SKM-1 (cell line): ENCODE measurements around the gene CDH4.

ENCODE experiments used
- DNase-seq: peaks from one replicate; lab custom pipeline; 2025; ENCODE audit not compliant: unreplicated experiment; lab: John Stamatoyannopoulos, UW

The CDH4 gene

DNA sequence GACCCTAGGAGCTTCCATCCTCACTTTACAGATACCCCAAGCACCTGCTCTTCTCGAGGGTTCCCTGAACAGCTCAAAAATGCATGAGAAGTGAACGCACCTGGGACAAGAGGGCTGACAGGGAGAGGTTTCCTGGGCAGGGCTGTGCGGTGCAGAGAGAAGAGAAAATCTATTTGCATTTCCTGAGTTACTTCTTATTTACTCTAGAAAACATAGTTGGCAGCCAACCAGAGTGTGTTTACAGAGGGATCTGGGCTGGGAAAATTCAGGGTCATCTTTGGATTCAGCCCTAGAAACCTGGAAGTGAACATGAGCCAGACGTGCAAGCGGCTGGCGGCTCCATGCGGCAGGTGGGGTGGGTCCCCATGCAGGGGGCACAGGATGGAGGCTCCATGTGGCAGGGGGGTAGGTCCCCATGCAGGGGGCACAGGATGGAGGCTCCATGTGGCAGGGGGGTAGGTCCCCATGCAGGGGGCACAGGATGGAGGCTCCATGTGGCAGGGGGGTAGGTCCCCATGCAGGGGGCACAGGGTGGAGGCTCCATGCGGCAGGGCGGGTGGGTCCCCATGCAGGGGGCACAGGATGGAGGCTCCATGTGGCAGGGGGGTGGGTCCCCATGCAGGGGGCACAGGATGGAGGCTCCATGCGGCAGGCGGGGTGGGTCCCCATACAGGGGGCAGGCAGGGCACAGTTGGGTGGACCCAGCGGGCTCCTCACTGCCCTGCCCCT lies 471.6 kb downstream of the CDH4 start:
- DNase-seq = no peak

DNA sequence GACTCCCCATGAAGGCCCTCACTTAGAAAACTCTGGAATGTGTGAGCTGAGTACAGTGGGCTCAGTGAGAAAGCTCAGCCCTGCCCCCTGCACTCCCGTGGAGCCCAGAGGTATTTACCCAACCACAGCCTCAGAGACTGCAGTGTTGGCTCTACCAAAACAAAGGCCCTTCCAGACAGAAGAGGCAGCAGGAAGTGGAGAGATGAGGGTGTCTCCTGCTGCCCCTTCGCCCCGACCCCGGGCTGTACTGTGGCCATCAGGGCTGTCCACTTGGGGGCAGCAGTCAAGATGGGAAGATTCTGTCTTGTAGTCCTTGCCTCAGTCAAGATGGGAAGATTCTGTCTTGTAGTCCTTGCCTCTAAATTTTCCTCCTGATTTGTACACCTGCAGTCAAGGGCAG lies 472.3 kb downstream of the CDH4 start:
- no peak for DNase-seq

DNA sequence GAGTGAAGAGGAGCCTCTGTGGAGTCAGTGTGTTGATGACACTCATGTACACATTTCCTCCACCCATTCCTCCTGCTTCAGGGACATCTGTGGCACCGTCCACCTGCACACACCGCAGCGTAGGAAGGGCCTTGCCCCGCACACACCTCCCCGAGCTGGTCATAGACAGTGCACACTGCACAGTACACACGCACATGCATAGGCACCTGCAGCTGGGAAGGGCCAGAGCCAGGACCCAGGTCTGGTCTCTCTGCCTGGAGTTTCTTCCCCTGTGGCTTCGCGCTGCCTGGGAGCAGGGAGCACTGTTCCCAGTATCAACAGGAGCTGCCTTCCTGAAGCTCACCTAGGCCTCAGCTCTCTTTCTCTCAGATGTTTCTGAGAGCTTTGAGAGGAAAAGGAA lies 473.1 kb downstream of the CDH4 start:
- DNase-seq = no peak

DNA sequence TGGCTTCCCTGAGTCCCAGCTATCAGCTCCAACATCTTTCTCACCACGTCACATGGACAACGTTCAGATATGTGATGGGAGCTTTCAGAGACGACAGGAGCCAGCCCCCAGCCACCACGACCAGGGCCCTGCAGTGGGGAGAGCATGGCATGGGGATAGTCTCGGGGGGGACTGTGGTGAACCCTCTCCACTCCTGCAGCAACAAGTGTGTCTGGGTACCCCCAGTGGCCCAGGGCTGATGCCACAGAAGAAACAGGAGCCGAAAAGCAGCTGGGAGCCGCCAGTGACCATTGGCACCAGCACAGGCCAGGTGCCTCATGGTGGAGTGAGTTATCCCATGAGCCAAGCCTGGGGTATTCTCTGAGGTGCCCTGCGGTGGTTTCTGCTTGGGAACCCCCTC lies 473.9 kb downstream of the CDH4 start:
- no peak for DNase-seq

DNA sequence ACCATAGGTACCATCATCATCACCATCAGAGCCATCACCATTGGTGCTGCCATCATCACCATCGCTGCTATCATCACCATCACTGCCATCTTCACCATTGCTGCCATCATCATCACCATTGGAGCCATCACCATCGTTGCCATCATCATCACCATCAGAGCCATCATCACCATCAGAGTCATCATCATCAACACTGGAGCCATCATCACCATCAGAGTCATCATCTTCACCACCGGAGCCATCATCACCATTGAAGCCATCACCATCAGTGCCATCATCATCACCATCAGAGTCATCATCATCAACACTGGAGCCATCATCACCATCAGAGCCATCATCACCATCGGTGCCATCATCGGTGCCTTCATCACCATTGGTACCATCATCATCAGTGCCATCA lies 474.9 kb downstream of the CDH4 start:
- no peak for DNase-seq

DNA sequence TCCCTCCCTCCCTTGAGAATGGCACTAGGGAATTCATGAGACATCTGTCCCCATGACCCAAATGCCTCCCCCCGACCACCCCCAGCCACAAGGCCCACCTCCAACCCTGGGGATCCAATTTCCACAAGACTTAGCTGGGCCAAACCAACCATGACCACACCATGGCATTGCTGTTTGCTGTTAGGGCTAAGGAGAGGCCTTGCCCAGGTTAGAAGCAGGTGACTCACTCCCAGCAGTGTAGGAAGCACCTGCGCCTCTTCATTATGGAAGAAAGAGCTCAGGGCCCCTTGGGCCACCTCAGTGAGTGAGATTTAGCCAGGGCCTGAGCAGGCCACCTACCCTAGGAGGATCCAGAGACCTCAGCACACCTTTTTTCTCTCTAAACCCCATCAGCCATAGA lies 475.7 kb downstream of the CDH4 start:
- DNase-seq = no peak

DNA sequence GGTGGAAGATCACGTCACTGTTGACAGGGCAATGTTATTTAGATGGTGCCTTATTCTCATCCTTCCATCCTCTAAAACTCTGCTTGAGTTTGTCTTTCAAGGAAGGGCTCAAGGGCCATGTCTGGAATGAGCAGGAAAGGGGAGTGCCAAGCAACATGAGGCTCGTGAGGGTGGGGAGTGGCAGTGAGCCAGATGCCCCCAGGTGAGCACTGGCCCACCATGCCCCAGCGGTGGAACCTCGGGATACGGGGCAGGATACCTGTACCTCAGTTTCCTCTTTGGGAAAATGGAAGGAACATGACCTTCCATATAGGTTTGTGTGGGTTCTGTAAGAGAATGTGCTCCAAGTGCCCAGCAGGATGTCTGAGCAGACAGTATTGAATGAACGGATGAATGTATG lies 476.3 kb downstream of the CDH4 start:
- no peak for DNase-seq

DNA sequence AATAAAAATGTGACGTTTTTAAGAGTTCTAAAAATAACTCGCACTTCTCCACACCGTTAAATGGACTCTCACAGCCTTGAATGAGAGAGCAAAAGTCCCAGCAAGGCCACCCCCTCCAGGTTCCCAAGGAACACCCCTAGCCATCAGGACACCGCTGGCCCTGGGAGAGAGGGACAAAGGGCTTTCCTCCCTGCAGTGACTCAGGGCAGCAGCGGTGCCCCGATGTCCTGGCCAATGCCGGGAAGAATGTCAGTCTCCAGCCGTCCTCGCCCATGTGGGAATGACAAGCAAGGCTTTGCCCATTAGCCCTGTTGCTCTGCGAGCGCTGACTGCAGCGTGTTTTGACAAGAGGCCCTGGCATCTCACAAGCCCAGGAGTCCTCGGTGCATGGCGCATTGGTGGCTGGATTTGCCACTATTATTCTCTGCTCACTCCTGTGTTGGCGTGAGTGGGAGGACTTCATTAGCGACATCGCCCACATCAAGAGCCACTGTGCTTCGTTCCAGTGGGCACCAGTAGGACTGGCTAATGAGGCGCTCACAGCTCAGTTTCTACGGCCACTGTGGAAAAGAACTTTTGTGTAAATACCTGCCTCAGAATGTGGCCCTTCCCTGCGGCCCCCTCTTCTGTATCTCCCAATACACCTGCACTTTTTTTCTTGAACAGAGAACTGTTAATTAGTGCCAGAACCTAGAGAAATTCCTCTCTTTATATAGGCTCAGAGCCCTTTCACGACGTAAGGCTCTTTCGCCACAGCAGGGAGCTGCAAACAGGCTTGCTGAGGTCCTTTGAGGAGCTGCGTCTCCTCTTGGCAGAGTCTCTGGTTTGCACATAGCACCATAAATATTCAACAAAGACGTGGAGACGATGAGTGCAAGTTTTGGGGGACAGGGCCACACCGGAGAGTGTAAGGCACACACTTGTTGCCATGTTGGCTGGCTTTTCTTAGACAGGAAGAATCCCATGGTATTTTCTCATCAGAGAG lies 477.0 kb downstream of the CDH4 start:
- DNase-seq = no peak

DNA sequence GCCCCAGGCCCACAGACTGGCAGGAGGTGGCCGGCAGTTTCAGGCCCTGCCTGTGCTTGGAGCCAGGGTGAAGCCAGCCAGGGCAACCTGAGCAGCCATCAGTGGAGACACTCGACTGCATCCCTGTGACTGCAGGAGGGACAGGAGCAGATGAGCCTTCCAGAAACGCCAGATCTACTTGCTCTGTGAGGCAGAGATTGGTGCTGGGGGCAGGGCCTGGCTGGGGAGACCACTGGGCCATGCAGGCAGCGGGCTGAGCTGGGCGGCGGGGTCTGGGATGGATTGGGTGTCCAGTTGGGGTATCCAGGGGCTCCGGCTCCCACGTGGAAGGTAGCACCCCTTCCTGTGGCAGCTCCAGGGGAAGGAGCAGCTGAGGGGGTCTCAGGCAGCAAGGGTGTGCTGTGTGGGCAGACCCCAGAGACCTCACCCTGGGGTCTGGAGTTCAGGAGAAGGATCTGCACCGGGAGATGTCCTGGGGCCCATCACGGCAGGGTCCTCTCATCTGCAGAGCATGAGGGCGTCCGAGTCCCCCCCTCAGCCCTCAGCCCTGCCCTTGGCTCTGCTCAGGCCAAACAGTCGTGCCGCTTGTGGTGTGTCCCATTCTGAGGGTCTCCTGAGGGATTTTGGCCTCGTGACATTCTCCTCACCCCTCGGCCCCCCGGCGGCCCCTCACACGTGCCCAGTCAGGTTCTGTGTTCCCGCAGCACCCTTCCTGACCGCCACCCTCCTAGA lies 478.7 kb downstream of the CDH4 start:
- DNase-seq = no peak

DNA sequence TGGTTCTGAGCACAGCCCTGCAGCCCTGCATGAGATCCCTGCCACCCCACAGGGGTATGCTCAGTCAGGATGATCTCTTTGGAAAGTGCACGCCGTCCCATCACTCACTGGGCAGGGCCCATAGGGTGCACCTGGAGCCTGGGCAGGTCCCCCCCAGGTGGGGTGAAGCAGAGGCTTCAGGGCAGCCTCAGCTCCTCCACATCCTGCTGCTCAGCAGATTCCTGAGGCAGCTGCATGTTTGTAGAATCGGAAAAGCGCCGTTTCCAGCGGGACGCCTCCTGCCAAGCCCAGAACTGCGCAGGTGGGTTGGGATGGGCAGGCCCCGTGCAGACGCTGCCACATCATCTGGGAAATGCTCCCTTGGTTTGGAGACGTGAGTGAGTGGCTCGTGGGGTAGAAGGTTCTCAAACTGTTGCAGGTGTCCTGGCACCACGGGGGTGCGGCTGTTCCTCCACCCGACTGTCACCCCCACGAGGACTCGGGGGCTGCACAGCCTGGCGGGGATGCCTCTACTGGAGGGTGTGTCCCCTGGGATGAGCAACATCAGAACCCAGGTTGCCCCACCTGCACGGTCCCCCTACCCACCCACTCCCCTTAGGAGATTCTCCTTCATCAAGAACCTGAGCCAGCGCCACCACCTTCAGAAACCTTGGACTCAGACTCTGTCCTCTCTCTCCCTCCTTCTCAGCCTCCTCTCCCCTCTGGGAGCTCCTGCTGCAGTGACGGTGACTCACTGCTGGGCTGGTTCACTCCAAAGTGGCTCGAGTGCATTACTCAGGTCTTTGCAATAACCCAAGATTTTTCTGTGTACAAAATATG lies 479.5 kb downstream of the CDH4 start:
- no peak for DNase-seq

DNA sequence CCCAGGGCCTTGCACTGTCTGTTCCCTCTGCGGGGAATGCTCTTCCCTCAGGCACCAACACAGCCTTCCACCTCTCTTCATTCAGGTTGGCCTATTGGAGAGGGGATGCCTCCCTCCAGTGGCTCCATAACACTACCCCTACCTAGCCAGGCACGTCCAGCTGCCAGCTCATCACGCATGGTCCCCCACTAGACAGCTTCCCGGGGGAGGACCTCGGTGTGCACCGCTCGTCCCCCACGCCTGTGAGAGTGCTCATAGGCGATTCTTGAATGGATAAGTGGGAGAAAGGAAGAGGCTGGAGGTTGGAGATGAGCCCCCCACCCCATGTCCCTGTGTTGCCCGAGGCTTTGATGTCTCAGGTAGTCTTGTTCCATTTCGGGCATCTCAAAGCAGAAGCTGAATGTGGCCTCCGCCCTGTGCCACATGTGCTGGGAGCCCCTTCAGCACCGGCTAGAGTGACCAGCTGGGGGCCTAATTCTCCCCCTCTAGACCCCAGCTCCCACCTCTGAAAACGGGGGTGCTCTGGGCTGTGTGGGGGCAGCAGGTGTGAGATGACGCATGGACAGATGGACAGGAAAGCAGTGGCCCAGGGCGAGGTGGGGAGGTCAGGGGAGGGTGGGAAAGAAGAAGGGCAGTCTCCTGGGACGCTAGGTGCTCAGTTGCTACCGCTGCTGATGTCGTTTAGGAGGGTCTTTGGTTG lies 480.6 kb downstream of the CDH4 start:
- DNase-seq = no peak

DNA sequence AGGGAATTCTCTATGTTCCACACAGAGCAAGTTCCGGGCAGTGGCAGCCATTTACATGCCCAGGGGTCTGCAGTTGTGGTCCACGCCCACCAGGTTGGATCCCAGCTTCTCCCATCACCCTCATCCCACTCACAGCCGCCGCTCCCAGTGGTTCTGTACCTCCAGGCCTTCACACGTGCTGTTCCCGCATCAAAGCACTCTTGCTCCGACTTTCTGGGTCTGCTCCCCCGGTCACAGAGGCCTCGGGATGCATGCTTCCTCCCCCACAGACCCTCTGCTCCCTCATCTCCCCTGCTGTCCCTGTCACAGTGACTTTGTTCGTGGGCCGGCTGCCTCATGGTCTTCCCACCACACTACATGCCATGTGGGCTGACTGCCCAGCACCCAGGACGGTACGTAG lies 481.2 kb downstream of the CDH4 start:
- no peak for DNase-seq

DNA sequence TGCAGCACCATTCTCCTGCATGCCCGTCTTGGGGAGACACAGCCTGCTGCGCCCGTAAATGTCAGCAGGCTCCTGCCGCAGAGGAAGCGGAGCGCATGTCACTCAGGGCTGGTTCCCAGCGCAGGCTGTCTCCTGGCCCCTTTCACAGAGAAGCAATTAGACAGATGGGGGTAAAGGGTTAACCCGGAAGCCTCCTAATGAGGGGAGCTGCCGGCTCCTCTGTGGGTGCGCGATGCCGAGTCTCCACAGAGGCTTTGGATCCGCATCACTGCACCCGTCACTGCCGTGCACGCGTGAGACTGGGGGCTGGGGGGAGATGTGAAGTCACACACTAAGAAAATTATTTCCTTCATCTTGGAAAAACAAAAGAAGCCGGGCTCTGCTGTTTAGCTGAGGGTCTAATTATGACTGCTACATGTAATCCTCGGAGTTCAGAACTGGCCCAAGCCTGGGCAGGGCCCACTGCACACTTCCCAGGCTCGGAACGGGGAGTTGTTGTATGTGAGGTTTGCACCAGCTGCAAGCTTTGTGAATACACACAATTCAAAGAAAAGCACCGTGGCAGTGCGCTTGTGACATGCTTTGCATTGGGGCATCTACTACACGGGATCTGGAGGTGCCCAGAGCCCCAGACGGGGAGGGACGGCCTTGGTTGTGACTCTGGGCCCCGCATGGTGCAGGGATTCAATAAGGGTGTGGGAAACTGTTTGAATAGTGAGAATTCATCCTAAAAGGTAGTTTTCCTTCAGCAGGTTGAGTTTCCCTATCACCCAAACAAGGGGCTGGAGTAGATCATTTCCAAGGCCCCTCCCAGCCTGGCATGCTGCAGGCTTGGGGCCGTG lies 482.1 kb downstream of the CDH4 start:
- no peak for DNase-seq

DNA sequence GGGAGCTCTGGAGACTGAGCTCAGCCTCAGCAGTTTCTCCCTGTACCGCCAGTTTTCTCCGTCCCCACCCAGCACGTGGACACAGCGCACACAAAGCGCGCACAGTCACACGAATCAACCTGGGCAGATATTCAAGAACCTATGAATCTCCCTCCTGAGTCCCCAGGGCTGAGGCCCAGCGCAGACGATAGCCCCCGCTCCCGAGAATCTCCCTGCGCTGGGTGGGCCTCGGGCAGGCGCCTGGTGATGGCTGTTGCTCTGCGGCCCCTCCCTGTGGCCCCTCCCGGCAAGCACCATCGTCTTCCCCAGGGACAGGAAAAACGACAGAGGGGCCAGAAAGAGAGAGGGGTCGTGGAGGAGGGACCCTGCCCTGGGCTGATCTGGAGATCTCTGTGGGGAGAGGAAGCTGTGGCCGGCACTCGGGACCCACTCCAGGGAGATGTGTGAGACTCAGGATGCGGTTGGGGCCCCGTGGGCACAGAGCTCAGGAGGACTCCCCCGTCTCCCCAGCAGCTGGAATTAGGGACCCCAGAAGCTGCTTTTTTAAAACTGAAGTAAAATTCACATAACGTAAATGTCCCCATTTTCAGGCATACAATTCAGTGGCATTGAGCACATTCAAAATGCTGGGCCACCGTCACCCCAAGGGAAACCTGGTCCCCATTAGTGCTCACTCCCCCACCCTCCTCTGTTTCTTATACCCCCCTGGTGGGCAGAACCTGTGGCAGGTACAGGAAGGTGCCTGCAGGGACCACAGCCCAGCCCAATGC lies 482.9 kb downstream of the CDH4 start:
- DNase-seq = no peak

DNA sequence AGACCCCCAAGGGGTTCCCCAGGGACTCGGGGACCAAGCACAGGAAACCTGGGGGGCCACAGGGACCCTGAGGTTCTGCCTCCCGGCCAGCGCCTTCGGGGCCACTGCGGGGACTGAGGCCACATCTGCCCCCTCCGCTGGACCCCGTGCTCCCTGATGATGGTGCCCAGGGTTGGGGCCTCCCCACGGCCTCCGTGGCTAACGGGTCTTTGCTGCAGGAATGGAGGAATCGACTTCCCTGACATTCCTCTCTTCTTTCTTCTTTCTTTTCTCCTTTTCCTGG lies 483.4 kb downstream of the CDH4 start:
- DNase-seq = no peak

DNA sequence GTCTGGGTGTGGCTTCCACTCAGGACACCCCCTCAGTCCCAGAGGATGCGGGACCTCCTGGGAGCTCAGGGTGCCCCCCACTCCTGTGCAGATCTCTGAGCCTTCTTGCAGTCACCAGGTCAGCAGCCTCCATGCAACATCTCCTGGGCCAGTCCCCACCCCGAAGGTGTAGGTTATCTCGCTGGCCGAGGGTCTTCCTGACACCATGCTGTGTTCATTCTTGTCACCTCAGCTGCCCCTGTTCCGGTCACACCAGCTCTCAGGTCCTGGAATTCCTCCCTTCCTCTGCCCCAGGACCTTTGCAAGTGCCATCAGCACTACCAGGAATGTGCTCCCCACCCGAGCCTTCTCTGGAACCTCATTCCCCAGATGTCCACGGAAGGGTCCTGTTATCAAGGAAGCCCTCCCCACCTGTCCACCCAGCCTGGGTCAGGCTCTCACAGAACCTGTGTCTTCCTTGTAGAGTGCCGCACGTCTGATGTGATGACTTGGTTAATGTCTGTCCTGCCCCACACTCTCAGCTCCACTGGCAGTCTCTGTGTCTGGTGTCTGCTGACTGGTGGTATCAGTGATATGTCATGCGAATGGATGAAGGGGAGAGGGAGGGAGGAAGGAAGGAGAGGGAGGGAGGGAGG lies 484.1 kb downstream of the CDH4 start:
- no peak for DNase-seq

DNA sequence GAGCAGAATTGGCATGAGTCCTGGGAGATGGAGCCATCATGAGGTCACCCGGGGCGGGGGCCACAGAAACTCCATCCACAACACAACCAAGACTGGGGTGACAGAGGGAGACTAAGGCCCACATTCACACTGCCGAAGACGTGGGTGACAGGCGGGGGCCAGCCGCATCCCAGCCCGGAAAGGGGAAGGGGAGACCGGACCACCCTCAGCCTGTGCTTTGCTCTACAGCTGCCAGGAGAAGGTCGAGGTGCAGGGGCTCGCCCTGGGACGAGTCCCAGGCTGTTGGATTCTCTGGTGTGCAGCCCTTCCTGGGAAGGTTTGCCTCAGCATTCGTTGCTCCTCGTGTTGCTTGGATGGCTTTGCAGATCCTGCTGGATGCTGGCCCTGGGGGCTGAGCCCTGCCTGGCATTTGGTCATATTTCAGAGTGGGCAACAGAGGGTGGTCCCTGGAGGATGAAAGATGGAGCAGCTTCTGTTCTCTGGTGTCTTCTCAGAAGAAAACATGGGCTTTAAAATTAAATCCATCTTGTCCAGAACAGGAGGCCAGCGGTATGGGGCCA lies 484.8 kb downstream of the CDH4 start:
- no peak for DNase-seq

DNA sequence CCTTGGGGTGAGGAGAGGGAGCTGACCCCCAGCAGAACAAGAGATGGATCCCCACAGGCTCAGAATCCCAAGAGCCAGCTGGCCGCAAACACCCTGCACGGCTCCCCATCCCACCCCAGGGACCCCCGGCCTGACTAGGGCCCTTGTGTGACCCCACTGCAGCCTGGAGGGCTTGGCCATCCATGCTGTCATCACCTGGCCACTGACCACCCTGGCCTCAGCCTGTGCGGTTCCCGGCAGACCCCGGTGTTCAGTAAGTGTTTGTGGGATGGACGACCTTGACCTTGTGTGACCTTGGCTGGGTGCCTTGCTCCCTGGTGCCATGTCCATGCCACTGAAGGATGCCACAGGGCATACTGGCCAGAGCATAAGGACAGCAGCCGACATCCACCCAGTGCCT lies 485.3 kb downstream of the CDH4 start:
- no peak for DNase-seq
